T-helper 2 cell treated with Interferon-gamma antibody and Interleukin-4, amounts not matched to agents 5 μg/mL and 100 μg/mL, for 36 hours (primary cell): Measurements from ENCODE around the gene SGMS1.
A peak's percentile ranks its signal among the peaks of the same experiment; 100 is the strongest.
"Not testable (repeated sequence)": the region's sequence is repeated elsewhere in the genome, so short reads cannot be mapped to it uniquely, and the experiment has no call there.

Experiments
- DNase-seq: peaks from one replicate; pipeline ENCODE4 v3.0.0; 2021; ENCODE audit warnings: low spot score
- H3K27ac Mint-ChIP-seq: one replicate; pipeline ENCODE4 v1.8.0; 2021; ENCODE audit warnings: mild to moderate bottlenecking, mixed read lengths
- H3K27me3 Mint-ChIP-seq: one replicate; pipeline ENCODE4 v1.8.0; 2021; ENCODE audit warnings: low read depth, mixed read lengths
- H3K36me3 Mint-ChIP-seq: one replicate; pipeline ENCODE4 v1.8.0; 2021; ENCODE audit warnings: low read depth, mixed read lengths
- H3K4me1 Mint-ChIP-seq: one replicate; pipeline ENCODE4 v1.8.0; 2021; ENCODE audit warnings: low read depth, mixed read lengths
- H3K4me3 Mint-ChIP-seq: one replicate; pipeline ENCODE4 v1.8.0; 2022; ENCODE audit warnings: mild to moderate bottlenecking, moderate library complexity, mixed read lengths
- H3K9me3 Mint-ChIP-seq: one replicate; pipeline ENCODE4 v1.8.0; 2021; ENCODE audit warnings: mixed read lengths

SGMS1 gene

DNA sequence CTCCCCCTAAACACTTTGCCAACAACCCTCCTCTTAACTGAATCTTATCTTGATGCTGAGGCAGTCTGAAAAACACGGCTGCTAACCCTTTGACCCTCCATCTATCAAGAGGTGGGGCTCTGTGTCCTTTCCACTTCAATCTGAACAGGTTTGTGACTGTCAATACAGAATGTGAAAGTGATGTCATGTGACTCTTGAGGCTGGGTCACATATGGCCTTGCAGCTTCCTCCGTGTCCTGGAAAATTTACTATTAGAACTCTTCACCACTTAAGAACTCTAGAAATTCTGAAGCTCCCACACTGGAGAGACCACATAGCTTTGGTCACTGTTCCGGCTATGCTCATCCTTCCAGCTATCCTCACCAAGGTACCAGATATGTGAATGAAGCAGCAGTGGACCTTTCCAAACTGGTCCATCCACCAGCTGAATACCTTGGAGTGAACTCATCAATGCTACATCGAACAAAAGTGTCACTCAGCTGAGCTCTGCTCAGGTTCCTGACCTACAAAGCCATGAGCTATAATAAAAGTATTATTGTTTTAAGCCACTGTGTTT is 341.7 kb downstream of the SGMS1 start:
- H3K9me3 Mint-ChIP-seq: no peaks in the 10 kb centered on the region
- H3K27me3 Mint-ChIP-seq: peaks cover 63% of the 10 kb centered on the region
- H3K27ac Mint-ChIP-seq: no peak overlapping the region
- no peak for DNase-seq
- no peaks in the 10 kb centered on the region for H3K4me1 Mint-ChIP-seq
- H3K36me3 Mint-ChIP-seq: no peaks in the 10 kb centered on the region
- no peak overlapping the region for H3K4me3 Mint-ChIP-seq

DNA sequence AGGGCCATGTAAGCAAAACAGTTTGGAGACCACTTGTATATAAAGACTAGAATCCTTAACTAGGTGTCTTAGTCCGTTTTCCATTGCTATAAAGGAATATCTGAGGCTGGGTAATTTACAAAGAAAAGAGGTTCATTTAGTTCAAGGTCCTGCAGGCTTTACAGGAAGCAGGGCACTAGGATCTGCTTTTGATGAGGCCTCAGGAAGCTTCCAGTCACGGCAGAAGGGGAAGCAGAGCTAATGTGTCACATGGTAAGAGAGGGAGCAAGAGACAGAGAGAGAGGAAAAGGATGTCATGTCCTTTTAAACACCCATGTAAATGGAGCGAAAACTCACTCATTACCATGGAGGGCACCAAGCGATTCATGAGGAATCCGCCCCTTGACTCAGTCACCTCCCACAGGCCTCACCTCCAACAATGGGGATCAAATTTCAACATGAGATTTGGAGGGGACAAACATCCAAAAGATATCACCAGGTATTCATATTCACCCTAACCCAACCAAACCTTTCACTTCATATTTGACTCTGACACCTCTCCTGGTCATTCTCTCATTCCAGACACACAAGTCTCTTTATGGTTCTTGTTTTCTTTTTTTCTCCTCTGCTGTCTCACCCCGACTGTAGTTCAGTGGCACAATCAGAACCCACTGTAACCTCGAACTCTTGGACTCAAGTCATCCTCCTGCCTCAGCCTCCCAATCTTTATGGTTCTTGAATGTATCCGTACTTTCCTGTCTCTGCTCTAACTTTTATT is 342.4 kb downstream of the SGMS1 start:
- H3K27me3 Mint-ChIP-seq: peaks cover 66% of the 10 kb centered on the region
- no peak overlapping the region for H3K27ac Mint-ChIP-seq
- no peaks in the 10 kb centered on the region for H3K9me3 Mint-ChIP-seq

GRCh38 chr10:50280049-50280841 is 343.5 kb downstream of the SGMS1 start:
- Mint-ChIP-seq H3K27me3 (peaks cover 66% of the 10 kb centered on the region), H3K4me1 (no peaks in the 10 kb centered on the region), H3K9me3 (no peaks in the 10 kb centered on the region), H3K4me3 (no peak overlapping the region), H3K27ac (no peak overlapping the region), H3K36me3 (no peaks in the 10 kb centered on the region)
- DNase-seq: no peak

More for the DNA sequence above, 342.4 kb downstream of the SGMS1 start:
- H3K4me3 Mint-ChIP-seq: no peak overlapping the region
- no peak for DNase-seq
- H3K4me1 Mint-ChIP-seq: no peaks in the 10 kb centered on the region
- no peaks in the 10 kb centered on the region for H3K36me3 Mint-ChIP-seq

DNA sequence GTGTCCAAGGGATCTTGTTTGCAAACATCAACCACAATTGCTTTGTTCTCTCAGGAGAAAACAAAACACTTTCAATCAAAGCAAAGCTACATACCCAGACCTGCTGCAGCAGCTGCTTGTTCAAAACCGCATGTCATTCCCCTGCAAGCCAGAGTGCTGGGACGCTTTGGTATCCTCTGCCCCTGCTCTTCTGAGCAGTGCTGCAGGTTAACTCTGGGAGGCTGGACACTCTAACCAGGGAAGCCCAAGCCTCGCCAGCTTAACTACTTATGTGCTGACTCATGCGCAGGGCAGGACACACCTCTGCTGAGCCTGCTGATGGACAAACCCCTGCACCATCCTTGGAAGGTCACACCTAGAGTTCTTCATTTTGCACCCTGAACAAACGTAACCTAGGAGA is 344.3 kb downstream of the SGMS1 start:
- Mint-ChIP-seq H3K36me3 (no peaks in the 10 kb centered on the region), H3K27me3 (peaks cover 66% of the 10 kb centered on the region)
- no peak for DNase-seq

DNA sequence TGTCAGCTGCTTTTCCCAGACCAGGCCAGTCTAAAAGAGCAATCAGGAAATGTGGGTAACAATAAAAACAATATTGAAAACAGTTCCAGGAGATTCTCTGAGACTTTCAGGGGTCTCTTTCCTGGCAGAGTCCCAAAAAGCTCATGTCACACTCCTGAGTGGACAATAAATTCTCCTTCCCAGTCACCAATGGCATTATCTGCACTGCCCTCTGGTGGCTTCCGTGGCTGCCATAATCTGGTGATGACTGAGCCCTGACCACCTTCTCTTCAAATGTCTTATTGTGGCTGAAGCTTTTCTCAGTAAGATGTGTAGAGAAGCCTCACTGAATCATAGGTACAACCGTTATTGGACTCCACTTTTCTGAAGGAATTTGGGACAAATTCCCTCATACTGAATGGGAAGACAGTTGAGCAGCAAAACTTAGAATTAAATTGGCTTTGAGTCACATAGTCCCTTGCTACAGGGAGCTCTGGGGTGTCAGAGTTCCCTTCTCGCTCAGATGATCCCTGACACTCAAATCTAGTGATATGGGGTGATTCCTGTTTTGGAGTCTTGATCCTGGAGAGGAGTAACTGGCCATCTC is 348.0 kb downstream of the SGMS1 start:
- Mint-ChIP-seq H3K4me1 (no peaks in the 10 kb centered on the region), H3K9me3 (no peaks in the 10 kb centered on the region), H3K4me3 (no peak overlapping the region), H3K36me3 (no peaks in the 10 kb centered on the region), H3K27ac (no peak overlapping the region), H3K27me3 (peaks cover 51% of the 10 kb centered on the region)
- peak; percentile 12 for DNase-seq

More for the DNA sequence above, 344.3 kb downstream of the SGMS1 start:
- Mint-ChIP-seq H3K4me3 (no peak overlapping the region), H3K9me3 (no peaks in the 10 kb centered on the region), H3K27ac (no peak overlapping the region), H3K4me1 (no peaks in the 10 kb centered on the region)

GRCh38 chr10:50272531-50272930 is 351.2 kb downstream of the SGMS1 start:
- Mint-ChIP-seq H3K27ac (no peak overlapping the region), H3K36me3 (no peaks in the 10 kb centered on the region), H3K4me1 (no peaks in the 10 kb centered on the region), H3K27me3 (peaks cover 35% of the 10 kb centered on the region), H3K4me3 (no peak overlapping the region), H3K9me3 (no peaks in the 10 kb centered on the region)
- DNase-seq: no peak

DNA sequence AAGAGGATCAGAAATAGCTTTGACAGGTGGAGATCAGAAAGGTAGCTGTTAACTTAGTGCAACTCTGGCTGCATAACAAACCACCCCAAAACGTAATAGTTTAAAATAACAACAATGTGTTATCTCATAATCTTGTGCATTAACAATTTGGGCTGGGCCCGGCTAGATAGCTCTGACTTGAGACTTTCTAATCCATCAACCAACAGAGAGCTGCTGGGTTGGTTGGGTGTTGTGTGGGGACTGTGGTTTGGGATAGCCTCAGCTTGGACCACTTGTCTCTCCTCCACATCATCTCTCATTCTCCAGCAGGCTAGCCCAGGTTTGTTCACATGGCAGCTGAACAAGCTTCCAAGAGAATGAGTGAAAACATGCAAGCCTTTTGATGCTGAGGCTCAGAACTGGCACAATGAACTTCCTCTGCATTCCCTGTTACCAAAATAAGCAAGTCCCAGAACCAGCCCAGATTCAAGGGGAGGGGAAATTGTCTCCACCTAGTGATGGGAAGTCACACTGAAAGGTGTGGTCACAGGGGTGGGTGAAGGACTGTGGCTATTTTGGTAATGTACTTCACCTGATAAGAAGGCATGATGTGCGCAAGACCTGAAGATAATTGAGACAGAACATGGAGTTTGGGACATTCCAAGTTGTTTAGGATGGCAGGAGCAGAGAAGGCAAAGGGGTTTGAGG is 352.0 kb downstream of the SGMS1 start:
- Mint-ChIP-seq H3K36me3 (no peaks in the 10 kb centered on the region), H3K27ac (no peak overlapping the region), H3K27me3 (peaks cover 29% of the 10 kb centered on the region), H3K9me3 (no peaks in the 10 kb centered on the region), H3K4me3 (no peak overlapping the region), H3K4me1 (no peaks in the 10 kb centered on the region)
- no peak for DNase-seq

- not testable (repeated sequence) for H3K4me1 Mint-ChIP-seq
Measured at GRCh38 chr10:50267877-50268276, 355.9 kb downstream of the SGMS1 start.

DNA sequence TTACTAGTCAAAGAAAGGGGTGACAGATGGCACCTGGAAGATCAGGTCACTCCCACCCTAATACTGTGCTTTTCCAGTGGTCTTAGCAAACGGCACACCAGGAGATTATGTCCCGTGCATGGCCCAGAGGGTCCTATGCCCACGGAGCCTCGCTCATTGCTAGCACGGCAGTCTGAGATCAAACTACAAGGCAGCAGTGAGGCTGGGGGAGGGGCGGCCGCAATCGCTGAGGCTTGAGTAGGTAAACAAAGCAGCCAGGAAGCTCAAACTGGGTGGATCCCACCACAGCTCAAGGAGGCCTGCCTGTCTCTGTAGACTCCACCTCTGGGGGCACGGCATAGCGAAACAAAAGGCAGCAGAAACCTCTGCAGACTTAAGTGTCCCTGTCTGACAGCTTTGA is 361.1 kb downstream of the SGMS1 start:
- not testable (repeated sequence) for H3K4me3 Mint-ChIP-seq, DNase-seq, H3K9me3 Mint-ChIP-seq, H3K36me3 Mint-ChIP-seq, H3K27ac Mint-ChIP-seq
- peaks cover 18% of the 10 kb centered on the region for H3K4me1 Mint-ChIP-seq
- peaks cover 59% of the 10 kb centered on the region for H3K27me3 Mint-ChIP-seq

More at GRCh38 chr10:50267877-50268276, 355.9 kb downstream of the SGMS1 start:
- not testable (repeated sequence) for H3K36me3 Mint-ChIP-seq, H3K27ac Mint-ChIP-seq, H3K4me3 Mint-ChIP-seq, DNase-seq, H3K9me3 Mint-ChIP-seq
- peaks cover 49% of the 10 kb centered on the region for H3K27me3 Mint-ChIP-seq

- peaks cover 18% of the 10 kb centered on the region for H3K4me1 Mint-ChIP-seq
- no peaks in the 10 kb centered on the region for H3K36me3 Mint-ChIP-seq
- peak; percentile 58 for DNase-seq
- peaks cover 64% of the 10 kb centered on the region for H3K27me3 Mint-ChIP-seq
- no peak overlapping the region for H3K27ac Mint-ChIP-seq
- H3K4me3 Mint-ChIP-seq: no peak overlapping the region
- H3K9me3 Mint-ChIP-seq: no peaks in the 10 kb centered on the region
Measured at GRCh38 chr10:50260791-50261281, 362.9 kb downstream of the SGMS1 start.
